H54 (cell line): ENCODE results near the gene ARPC3.
"Not testable (repeated sequence)": the region's sequence is repeated elsewhere in the genome, so short reads cannot be mapped to it uniquely, and the experiment has no call there.

Experiments used
- DNase-seq: peaks from one replicate; pipeline ENCODE4 v3.0.0; 2011; ENCODE audit warnings: low spot score, mixed read lengths; ENCODE audit not compliant: insufficient read length
- FAIRE-seq: peaks from 3 replicates; lab custom pipeline; 2011; peaks lifted over from hg19 to GRCh38; lab: Jason Lieb, UNC
- POLR2A ChIP-seq: IDR thresholded peaks from 2 replicates; pipeline ENCODE4 v1.6.1; 2011; ENCODE audit warnings: low read depth, mild to moderate bottlenecking, low read length

ARPC3 gene

GRCh38 chr12:110449799-110450497, at the start of gene ARPC3:
TSS of gene ARPC3 (minus strand) at chr12:110450337. CDS start at chr12:110450260, 77 bp downstream.
- FAIRE-seq (peak; percentile 85), DNase-seq (peak; percentile 80)
- peak; percentile 73; the same call in 1 of the 2 replicates for TF ChIP-seq POLR2A

GRCh38 chr12:110498984-110499706, 49.0 kb upstream of the ARPC3 start:
- FAIRE-seq (no peak), DNase-seq (no peak)
- no peak for TF ChIP-seq POLR2A

DNA sequence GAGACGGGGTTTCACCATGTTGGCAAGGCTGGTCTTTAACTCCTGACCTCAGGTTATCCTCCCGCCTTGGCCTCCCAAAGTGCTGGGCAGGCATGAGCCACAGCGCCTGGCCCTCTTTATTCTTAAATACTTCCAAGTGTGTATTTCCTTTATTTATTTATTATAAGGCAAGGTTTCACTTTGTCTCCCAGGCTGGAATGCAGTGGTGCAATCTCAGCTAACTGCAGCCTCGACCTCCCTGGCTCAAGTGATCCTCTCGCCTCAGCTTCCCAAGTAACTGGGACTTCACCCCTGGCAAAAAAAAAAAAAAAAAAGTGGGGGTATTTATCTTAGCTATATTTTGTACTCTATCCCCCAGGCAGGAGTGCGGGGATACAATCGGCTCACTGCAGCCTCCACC, 25.3 kb upstream of the ARPC3 start:
- DNase-seq (no peak), FAIRE-seq (no peak)
- no peak for TF ChIP-seq POLR2A

- FAIRE-seq (peak; percentile 86), DNase-seq (peak; percentile 81)
- TF ChIP-seq POLR2A, result peak; percentile 74
These were observed 18.3 kb upstream of the ARPC3 start, which contains the start of the genes FAM216A and GPN3 for GRCh38 chr12:110468214-110469048. TSS of gene FAM216A (plus strand) at chr12:110468845. CDS start at chr12:110468876, 31 bp downstream. TSS of gene GPN3 (minus strand) at chr12:110468257. CDS start at chr12:110468203, 54 bp downstream.

GRCh38 chr12:110467847-110468213, 17.7 kb upstream of the ARPC3 start:
- FAIRE-seq (no peak), DNase-seq (no peak)
- peak; percentile 61; the same call in 1 of the 2 replicates for TF ChIP-seq POLR2A

DNA sequence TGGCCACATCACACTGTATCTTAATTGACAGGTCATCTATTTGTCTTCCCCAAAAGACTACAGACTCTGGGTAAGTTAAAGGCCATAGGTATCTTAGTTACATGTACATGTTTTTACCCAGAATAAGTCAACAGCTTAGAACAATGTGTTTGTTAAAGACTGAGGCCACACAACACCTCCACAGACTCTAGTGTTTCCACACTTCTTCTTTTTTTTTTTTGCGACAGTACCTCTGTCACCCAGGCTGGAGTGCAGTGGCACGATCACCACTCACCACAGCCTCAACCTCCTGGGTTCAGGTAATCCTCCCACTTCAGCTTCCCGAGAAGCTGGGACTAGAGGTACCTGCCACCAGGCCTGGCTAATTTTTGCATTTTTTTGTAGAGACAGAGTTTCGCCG, 16.7 kb upstream of the ARPC3 start:
- DNase-seq (no peak), FAIRE-seq (no peak)
- TF ChIP-seq POLR2A, result no peak

- DNase-seq, FAIRE-seq: not testable (repeated sequence)
These were observed 15.6 kb upstream of the ARPC3 start for GRCh38 chr12:110465765-110466164.

GRCh38 chr12:110465024-110465423, 14.9 kb upstream of the ARPC3 start:
- FAIRE-seq, result no peak
- no peak for DNase-seq
- no peak for TF ChIP-seq POLR2A

GRCh38 chr12:110461189-110461588, 11.1 kb upstream of the ARPC3 start:
- not testable (repeated sequence) for FAIRE-seq, DNase-seq

DNA sequence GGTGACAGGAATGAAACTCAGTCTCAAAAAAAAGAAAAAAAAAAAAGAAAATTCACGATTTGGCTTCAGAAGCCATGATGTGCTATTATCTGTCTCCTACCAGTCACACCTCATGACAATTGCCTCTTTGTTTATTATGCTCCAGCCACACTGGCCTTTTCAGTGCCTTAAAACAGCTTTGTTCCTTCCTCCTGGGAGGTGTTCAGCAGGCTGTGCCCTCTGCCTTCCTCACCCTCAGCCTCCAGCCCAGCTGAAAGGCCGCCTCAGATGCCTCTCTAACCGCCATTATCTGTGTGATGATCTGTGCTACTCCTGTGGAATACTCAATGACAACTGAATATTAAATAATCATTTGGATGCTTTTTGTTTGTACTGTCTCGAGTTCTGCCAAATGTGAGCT, 8.6 kb upstream of the ARPC3 start:
- FAIRE-seq (no peak), DNase-seq (no peak)
- TF ChIP-seq POLR2A, result no peak

DNA sequence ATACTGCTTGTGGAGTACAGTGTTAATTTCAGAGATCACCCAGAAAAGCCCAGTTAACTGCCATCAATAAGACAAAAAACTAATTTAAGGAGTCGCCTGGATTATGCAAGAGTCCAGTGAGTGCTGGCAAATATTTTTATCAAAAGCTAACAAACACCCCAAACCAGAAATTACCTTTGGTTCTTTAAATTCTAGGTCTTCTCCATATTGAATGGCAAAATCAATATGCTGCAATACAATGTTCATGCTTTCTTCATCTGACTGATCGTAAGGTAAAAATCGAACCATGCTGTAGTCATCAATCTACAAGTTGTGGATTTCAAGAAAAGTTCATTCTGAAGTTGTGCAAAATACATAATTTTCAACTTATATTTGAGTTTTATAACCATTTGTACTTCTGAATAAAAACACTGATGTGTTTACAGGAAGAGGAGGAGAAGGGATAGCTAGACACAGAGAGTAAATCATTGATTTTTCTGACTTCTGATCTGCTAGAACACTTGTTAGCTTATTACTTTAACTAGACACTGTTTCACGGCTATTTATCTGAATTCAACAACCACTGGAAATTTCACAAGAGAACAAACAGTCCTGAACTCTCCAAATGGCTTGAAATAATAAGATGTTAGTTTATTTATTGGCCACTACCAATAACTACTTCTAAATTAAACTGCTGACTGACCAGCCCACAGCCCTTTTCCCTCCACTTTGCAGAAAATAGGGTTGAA, 3.6 kb upstream of the ARPC3 start:
- FAIRE-seq (no peak), DNase-seq (no peak)
- no peak for TF ChIP-seq POLR2A

- no peak for TF ChIP-seq POLR2A
- no peak for FAIRE-seq
These were observed 1.1 kb upstream of the ARPC3 start for GRCh38 chr12:110451263-110451662.

GRCh38 chr12:110444455-110444854, 5.7 kb downstream of the ARPC3 start:
- DNase-seq, result no peak
- FAIRE-seq, result no peak
- TF ChIP-seq POLR2A, result no peak

More at GRCh38 chr12:110451263-110451662, 1.1 kb upstream of the ARPC3 start:
- DNase-seq, result no peak
